Measurements from ENCODE around the gene SORCS1.

SORCS1 gene

DNA sequence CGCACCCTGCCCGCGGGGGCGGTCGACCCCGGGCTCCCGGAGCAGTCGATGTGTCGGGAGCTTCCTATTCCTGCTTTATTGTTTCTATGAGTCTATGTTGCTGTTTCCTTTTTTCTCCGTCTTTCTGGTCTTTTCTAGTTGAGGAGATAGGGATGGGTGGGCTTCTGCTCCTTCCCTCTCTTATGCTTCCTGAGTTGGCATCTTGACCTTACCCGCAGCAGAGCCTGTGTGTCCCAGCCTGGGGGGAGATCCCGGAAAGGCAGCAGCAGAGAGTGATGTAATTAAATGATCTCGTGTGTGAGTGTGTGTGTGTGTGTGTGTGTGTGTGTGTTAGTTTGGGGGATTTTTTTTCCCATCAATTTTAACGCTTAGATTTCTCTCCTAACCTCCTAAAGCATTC is 486 bp upstream of the SORCS1 start:
- peak overlapping the region; percentile 48 for H3K4me3 ChIP-seq (ENCODE audit: low read depth, low read length)
- no peaks in the 10 kb centered on the region for H3K9me3 ChIP-seq (ENCODE audit: control insufficient read depth, insufficient read depth, low read depth, low read length)
- peak overlapping the region; percentile 60; the same call in 1 of the 2 replicates for H3K27ac ChIP-seq (ENCODE audit: extremely low read depth, low read depth, low read length)
- peaks cover 2% of the 10 kb centered on the region; the same call in 1 of the 2 replicates for H3K4me1 ChIP-seq (ENCODE audit: control insufficient read depth, insufficient read depth, low read length)
- CTCF ChIA-PET = no interaction called here
- H3K36me3 ChIP-seq (ENCODE audit: control insufficient read depth in 2 of 2, insufficient read depth in 1 of 2, low read length in 2 of 2) = no peaks in the 10 kb centered on the region
- POLR2A ChIA-PET = no interaction called here
- TF ChIP-seq ZNF354C (tag by site-specific recombination; IDR thresholded peaks at IDR 0.05; ENCODE audit: borderline replicate concordance, low read depth) (no peak), ZNF623 (tag by site-specific recombination; IDR thresholded peaks at IDR 0.05) (no peak), GLI2 (tag by site-specific recombination; IDR thresholded peaks at IDR 0.05; ENCODE audit: borderline replicate concordance, low read depth) (no peak), ZNF629 (tag by site-specific recombination; IDR thresholded peaks at IDR 0.05) (no peak), ZNF549 (tag by site-specific recombination; IDR thresholded peaks at IDR 0.05) (no peak), ZNF596 (tag by site-specific recombination; IDR thresholded peaks at IDR 0.05) (no peak), ZBTB20 (tag by site-specific recombination; IDR thresholded peaks at IDR 0.05) (0 out of 2 replicates have a peak, but pooled peaks have one; percentile 12), ZNF654 (tag by site-specific recombination; IDR thresholded peaks at IDR 0.05; ENCODE audit: low read depth) (no peak), ZBTB17 (tag by site-specific recombination; IDR thresholded peaks at IDR 0.05) (peak; percentile 27; the same call in 1 of the 2 replicates), ZNF830 (tag by site-specific recombination; IDR thresholded peaks at IDR 0.05; ENCODE audit: low read depth) (no peak), ZXDB (tag by site-specific recombination; IDR thresholded peaks at IDR 0.05) (no peak), KLF16 (tag by site-specific recombination; IDR thresholded peaks at IDR 0.05) (no peak), PRDM1 (tag by site-specific recombination; IDR thresholded peaks at IDR 0.05) (0 out of 2 replicates have a peak, but pooled peaks have one; percentile 12), ZNF501 (tag by site-specific recombination; IDR thresholded peaks at IDR 0.05) (no peak), KLF1 (tag by site-specific recombination; IDR thresholded peaks at IDR 0.05) (no peak), ZNF335 (tag by site-specific recombination; conservative IDR thresholded peaks at IDR 0.05) (peak; percentile 59)
- TF ChIP-seq, protein P1, sequence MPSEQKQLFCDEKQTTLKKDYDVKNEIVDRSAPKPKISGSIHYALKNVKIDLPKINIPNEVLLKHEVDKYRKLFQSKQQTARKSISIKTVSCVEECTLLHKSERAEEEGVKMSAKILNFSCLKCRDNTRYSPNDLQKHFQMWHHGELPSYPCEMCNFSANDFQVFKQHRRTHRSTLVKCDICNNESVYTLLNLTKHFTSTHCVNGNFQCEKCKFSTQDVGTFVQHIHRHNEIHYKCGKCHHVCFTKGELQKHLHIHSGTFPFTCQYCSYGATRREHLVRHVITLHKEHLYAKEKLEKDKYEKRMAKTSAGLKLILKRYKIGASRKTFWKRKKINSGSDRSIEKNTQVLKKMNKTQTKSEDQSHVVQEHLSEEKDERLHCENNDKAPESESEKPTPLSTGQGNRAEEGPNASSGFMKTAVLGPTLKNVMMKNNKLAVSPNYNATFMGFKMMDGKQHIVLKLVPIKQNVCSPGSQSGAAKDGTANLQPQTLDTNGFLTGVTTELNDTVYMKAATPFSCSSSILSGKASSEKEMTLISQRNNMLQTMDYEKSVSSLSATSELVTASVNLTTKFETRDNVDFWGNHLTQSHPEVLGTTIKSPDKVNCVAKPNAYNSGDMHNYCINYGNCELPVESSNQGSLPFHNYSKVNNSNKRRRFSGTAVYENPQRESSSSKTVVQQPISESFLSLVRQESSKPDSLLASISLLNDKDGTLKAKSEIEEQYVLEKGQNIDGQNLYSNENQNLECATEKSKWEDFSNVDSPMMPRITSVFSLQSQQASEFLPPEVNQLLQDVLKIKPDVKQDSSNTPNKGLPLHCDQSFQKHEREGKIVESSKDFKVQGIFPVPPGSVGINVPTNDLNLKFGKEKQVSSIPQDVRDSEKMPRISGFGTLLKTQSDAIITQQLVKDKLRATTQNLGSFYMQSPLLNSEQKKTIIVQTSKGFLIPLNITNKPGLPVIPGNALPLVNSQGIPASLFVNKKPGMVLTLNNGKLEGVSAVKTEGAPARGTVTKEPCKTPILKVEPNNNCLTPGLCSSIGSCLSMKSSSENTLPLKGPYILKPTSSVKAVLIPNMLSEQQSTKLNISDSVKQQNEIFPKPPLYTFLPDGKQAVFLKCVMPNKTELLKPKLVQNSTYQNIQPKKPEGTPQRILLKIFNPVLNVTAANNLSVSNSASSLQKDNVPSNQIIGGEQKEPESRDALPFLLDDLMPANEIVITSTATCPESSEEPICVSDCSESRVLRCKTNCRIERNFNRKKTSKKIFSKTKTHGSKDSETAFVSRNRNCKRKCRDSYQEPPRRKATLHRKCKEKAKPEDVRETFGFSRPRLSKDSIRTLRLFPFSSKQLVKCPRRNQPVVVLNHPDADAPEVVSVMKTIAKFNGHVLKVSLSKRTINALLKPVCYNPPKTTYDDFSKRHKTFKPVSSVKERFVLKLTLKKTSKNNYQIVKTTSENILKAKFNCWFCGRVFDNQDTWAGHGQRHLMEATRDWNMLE (tag by site-specific recombination; conservative IDR thresholded peaks at IDR 0.05; ENCODE audit: low read depth) = no peak
- TF ChIP-seq, protein P2, sequence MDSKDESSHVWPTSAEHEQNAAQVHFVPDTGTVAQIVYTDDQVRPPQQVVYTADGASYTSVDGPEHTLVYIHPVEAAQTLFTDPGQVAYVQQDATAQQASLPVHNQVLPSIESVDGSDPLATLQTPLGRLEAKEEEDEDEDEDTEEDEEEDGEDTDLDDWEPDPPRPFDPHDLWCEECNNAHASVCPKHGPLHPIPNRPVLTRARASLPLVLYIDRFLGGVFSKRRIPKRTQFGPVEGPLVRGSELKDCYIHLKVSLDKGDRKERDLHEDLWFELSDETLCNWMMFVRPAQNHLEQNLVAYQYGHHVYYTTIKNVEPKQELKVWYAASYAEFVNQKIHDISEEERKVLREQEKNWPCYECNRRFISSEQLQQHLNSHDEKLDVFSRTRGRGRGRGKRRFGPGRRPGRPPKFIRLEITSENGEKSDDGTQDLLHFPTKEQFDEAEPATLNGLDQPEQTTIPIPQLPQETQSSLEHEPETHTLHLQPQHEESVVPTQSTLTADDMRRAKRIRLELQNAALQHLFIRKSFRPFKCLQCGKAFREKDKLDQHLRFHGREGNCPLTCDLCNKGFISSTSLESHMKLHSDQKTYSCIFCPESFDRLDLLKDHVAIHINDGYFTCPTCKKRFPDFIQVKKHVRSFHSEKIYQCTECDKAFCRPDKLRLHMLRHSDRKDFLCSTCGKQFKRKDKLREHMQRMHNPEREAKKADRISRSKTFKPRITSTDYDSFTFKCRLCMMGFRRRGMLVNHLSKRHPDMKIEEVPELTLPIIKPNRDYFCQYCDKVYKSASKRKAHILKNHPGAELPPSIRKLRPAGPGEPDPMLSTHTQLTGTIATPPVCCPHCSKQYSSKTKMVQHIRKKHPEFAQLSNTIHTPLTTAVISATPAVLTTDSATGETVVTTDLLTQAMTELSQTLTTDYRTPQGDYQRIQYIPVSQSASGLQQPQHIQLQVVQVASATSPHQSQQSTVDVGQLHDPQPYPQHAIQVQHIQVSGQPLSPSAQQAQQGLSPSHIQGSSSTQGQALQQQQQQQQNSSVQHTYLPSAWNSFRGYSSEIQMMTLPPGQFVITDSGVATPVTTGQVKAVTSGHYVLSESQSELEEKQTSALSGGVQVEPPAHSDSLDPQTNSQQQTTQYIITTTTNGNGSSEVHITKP (tag by site-specific recombination; IDR thresholded peaks at IDR 0.05) = 0 out of 2 replicates have a peak, but pooled peaks have one; percentile 15
- TF ChIP-seq, protein P3, sequence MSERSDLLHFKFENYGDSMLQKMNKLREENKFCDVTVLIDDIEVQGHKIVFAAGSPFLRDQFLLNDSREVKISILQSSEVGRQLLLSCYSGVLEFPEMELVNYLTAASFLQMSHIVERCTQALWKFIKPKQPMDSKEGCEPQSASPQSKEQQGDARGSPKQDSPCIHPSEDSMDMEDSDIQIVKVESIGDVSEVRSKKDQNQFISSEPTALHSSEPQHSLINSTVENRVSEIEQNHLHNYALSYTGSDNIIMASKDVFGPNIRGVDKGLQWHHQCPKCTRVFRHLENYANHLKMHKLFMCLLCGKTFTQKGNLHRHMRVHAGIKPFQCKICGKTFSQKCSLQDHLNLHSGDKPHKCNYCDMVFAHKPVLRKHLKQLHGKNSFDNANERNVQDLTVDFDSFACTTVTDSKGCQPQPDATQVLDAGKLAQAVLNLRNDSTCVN (tag by site-specific recombination; optimal IDR thresholded peaks at IDR 0.05) = peak; percentile 30
- TF ChIP-seq, protein P4, sequence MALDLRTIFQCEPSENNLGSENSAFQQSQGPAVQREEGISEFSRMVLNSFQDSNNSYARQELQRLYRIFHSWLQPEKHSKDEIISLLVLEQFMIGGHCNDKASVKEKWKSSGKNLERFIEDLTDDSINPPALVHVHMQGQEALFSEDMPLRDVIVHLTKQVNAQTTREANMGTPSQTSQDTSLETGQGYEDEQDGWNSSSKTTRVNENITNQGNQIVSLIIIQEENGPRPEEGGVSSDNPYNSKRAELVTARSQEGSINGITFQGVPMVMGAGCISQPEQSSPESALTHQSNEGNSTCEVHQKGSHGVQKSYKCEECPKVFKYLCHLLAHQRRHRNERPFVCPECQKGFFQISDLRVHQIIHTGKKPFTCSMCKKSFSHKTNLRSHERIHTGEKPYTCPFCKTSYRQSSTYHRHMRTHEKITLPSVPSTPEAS (tag by site-specific recombination; IDR thresholded peaks at IDR 0.05) = peak; percentile 91
- TF ChIP-seq, protein P5, sequence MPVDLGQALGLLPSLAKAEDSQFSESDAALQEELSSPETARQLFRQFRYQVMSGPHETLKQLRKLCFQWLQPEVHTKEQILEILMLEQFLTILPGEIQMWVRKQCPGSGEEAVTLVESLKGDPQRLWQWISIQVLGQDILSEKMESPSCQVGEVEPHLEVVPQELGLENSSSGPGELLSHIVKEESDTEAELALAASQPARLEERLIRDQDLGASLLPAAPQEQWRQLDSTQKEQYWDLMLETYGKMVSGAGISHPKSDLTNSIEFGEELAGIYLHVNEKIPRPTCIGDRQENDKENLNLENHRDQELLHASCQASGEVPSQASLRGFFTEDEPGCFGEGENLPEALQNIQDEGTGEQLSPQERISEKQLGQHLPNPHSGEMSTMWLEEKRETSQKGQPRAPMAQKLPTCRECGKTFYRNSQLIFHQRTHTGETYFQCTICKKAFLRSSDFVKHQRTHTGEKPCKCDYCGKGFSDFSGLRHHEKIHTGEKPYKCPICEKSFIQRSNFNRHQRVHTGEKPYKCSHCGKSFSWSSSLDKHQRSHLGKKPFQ (tag by site-specific recombination; IDR thresholded peaks at IDR 0.05) = no peak
- TF ChIP-seq, protein P6, sequence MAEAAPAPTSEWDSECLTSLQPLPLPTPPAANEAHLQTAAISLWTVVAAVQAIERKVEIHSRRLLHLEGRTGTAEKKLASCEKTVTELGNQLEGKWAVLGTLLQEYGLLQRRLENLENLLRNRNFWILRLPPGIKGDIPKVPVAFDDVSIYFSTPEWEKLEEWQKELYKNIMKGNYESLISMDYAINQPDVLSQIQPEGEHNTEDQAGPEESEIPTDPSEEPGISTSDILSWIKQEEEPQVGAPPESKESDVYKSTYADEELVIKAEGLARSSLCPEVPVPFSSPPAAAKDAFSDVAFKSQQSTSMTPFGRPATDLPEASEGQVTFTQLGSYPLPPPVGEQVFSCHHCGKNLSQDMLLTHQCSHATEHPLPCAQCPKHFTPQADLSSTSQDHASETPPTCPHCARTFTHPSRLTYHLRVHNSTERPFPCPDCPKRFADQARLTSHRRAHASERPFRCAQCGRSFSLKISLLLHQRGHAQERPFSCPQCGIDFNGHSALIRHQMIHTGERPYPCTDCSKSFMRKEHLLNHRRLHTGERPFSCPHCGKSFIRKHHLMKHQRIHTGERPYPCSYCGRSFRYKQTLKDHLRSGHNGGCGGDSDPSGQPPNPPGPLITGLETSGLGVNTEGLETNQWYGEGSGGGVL (tag by site-specific recombination; IDR thresholded peaks at IDR 0.05) = peak; percentile 65

Measured in HEK293 (cell line).